ENCODE measurements around the gene FRMD6.

Gene FRMD6

DNA sequence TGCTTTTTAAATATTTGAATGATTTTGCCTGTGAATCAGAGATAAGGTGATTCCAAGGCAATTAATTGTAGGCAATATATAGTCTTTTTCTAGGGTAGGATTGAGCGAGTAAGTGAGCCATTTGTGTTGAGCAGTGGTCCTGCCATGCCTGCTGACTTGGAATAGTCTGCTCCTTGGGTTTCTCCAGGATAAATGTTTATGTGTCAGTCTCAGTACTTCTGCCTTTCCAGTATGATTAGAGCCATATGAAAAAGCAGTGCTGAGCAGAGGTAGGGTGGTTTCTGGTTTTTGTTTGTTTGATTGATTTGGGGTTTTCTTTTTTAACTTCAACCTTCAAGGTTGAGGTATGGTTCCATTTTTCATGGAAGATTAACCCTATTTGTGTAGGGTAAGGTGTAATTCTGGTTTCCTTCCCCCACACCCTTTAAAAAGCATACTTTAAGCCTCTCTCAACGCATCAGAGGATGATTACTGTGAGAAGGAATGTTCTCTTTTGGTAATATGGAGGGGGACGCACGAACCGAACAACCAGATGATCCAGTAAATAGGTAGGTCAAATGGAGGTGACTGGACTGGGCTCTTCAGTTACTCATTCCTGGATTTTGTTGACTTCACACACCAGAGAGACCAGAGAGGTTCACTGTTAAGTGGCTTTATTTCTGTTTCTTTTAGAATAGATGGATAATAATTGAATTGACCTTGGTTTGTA, 22.7 kb downstream of the FRMD6 start:
- no peak for DNase-seq

DNA sequence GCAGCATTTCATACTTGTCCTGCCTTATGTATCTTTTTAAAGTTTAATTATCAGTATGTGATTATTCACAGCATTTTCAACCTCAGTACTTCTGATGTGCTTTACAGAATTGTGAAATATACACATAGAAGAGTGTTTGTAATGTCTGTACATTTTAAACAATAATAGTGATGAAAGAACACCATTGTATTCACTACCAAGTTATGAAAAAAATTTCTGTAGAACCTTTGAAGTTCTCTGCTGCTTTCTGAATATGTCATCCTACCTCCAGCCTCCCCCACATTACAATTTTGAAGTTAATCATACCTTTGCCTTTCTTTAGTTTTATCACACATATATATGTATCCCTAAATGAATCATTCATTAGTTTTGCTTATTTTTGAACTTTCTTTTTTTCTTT, 24.8 kb downstream of the FRMD6 start:
- DNase-seq, result no peak

DNA sequence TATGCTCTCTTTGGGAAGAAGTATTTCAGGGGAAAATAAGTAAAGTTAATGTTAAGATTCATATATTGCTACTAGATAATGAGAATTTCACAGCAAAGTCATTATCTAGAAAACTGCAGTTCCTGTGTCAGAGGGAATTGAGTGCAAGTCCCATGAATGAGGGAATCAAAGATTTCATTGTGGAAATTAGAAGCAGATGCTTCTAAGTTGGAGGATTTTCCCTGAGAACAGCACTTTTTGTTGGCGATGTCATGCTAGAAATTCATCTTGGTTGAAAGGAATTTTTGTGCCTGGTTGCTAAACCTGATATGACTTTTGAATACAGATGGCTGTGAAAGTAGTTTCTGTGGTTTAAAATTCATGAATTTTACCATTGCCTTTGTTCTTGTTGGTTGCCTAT, 25.6 kb downstream of the FRMD6 start:
- no peak for DNase-seq

DNA sequence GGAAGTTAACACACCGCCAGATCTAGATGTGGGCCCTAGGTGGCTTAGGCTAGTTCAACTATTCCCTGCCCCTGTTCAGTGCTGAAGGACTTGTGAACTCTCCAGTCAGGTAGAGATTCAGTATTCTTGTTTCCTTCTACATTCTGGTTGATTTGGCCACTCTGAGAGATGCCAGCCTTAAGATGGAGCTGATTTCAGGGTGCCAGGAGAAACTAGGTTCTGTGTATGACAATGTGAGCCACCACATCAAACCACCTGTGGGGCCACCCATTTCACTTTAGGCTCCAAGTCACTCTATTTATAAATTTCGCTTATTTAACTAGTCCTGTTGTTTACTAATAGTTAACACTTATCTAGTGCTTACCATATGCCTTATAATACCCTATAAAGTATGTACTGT, 26.0 kb downstream of the FRMD6 start:
- no peak for DNase-seq

DNA sequence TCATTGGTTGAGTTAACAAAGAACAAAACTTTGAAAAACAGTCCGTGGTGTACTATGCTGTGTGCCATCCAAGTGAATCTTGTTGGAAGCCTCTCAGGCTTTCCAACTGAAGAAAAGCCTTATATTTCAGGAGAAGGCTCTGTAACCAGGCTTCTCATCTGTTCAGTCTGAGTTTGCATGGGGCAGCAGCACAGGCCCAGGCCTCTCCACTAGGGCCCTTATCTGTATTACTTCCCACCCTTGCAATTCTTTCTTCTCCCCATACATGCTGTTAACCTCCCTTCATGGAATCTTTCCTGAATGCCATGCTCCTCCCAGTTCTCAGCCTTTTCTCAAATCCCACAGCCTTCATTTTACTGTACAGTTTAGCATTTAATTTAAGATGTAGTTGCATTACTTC, 28.3 kb downstream of the FRMD6 start:
- no peak for DNase-seq

DNA sequence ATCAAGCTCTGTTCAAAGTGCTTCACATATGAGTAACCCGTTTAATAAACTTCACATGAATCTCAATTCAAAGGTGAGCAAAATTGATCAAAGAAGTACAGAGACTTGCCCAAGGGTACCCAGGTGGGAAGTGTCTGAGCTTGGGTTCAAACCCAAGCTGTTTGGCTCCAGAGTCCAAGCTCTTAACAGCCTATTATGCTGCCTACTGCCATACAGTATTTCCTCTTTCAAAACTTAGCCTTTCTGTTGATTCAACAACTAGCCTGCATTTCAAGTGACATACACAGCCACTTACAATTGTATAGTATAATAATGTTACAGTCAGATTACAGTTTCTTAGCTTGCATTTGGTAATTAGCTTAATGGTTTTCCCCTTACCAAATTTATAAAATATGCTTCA, 29.7 kb downstream of the FRMD6 start:
- DNase-seq, result no peak

DNA sequence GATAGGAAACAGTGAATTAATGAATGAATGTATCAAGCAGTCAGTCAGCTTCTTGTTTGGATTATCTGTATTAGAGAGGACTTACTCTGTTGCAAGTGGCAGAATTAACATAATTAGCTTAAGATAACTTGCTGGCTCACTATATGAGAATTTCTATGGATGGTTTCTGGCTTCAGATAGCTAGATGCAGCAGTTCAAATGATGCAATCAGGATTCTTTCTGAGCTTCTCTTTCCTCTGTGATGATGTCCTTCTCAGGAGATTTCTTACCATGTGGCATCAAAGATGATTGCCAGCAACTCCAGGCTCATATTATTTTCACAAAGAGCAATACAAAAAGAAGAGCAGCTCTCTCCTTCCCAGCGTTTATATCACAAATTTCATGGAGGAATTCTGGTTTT, 30.7 kb downstream of the FRMD6 start:
- no peak for DNase-seq

DNA sequence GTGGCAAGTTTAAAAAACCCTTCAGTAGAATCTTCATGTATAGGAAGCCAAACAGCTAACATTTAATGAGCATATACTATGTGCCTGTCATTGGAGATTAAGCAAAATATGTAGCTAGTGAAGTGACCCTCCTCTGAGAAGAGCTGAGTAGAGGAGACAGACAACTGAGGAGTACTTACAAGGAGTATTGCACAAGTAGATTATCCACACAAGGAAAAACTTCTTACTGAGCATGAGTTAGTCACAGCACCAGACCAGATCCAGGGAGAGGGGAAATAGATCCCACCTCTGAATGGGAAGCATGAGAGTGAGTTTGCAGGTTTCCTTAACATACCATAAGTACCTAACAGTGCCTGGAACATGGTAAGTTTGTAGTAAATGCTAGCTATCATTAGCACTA, 33.0 kb downstream of the FRMD6 start:
- DNase-seq, result no peak

DNA sequence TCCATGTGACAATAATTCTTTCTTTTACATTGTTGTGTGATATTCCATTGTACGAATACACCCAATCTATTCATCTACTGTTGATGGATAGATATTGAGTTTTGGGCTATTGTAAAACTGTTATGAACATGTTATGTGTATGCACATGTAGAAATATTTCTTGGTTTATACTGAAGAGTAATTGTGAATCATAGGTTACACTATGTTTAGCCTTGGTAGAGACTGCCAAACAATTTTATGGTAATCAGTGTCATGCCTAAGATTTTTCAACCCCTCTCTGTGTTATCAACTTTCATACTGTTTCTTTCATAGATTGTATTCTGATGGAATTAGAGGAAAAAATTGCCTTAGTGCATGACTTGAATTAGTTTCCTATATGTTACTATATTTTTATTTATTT, 39.5 kb downstream of the FRMD6 start:
- DNase-seq, result no peak

DNA sequence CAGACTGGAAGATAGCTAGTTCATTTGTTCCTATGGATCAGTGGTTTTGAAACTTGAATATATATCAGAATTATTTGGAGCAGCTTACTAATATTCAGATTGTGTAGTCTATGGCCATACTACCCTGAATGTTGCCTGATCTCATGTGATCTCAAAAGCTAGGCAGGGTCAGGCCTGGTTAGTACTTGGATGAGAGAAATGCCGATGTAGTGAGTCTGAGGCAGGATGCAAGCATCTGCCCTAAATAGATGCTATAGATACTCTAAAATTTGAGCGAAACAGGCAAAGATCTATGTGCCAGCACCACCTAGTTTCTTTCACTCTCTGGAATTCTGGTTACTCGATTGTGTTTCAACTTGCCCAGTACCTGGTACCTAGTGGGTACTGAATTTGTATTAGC, 40.9 kb downstream of the FRMD6 start:
- no peak for DNase-seq

DNA sequence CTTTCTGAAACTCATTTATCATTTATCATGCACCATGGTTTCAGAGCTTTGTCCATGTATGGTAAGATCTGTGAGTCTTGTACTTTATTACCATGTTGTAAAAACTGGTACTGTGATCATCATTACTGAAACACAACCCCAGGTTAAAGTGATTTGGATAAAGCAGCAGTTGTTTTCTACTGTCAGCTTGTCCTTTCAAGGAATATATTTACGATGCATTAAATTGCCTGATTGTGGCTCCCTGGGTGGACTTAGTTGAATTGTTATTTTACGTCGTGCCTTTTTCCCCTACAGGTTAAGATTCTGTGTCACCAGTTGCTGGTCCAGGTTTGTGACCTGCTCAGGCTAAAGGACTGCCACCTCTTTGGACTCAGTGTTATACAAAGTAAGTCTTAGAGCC, 46.1 kb downstream of the FRMD6 start:
- DNase-seq, result no peak

DNA sequence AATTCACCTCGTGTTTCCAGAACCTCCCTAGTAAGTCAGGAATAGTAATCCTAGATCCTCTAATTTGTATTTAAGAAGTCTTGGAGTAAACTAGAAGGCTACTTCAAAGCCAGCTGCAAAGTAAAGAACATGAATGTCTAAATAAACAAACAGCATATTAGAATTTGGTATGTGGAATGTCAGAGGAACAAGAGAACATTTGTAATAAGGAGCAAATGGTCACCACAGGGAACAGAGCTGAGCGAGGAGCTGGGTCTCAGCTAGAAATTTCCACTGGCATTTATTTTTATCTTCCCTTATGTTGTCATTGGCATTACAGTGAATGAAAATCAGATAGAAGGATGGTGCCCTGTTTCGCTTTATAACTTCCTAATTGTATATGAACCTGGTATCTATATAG, 50.2 kb downstream of the FRMD6 start:
- no peak for DNase-seq

DNA sequence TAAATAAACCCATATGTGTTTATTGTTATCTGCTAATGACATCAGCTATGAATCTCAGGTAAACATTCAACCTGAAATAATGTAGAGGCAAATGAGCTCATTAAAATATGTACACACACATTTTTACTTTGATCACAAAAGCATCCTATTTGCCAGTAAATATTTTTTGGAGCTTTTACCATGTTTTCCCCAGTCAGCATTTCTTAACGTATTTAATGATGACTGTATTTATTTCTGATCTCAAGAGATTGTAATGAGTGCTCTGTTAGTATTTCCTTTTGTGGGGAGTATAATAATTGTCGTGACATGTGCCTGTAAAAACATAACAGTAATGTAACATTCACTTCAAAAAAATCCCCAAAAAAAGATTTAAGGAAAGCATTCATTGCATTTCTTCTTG, 52.1 kb downstream of the FRMD6 start:
- DNase-seq, result no peak

DNA sequence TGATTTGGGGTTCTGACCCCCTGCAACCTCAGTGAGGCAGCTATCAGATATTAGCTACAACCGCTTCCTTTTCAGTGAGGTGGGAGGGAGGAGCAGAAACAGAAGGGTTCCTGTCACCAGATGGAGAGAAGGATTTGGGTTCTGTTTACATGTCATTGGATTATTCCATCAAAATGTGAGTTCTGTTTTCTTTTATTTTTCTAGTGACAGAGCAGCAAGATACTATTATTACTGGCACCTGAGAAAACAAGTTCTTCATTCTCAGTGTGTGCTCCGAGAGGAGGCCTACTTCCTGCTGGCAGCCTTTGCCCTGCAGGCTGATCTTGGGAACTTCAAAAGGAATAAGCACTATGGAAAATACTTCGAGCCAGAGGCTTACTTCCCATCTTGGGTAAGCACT, 52.8 kb downstream of the FRMD6 start:
- no peak for DNase-seq

DNA sequence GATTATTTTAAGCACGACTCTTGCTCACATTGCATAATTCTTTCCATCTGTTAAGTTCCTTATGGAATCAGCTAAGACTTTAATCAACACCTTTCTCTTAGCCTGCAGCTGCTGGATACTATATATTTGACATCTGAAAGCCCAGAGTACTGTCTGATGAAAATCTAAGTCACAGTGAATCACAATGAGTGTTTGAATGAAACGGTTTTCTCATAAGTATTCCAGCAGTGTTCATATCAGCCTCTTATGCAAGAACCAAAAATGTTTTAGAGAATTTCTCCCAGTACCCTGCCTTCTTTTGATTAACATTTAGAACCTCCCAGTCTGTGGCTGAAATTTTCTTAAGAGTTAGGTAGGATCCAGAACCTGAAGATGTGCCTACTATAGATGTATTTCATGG, 55.6 kb downstream of the FRMD6 start:
- no peak for DNase-seq

DNA sequence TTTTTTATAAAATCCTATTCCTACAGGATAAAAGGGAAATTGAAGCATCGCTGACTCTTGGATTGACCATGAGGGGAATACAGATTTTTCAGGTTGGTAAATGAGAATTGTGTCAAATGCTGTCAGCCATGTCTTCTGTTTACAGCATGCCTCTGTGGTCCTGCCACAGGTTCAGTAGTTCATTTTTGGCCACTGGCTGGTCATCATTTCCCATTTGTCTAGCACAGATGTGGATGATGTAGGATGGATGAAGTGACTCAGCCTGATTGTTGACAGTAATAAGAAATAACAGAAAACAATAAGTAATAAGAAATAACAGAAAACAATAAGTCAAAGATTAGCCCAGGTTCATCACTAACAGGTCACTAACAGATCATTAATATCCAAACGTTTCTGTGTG, 59.8 kb downstream of the FRMD6 start:
- no peak for DNase-seq

DNA sequence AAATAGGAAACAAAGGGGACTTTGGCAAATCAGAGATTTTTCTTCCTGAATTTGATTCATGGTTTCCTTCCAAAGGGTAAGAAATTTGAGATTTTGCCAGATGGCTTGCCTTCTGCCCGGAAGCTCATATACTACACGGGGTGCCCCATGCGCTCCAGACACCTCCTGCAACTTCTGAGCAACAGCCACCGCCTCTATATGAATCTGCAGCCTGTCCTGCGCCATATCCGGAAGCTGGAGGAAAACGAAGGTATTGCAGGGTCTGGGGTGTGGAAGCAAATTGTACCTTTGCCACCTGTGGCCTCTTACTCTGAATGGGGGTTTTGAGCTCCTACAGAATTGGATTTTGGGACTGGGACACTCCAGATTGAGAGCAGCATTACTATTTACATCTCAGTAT, 63.5 kb downstream of the FRMD6 start:
- DNase-seq, result no peak

DNA sequence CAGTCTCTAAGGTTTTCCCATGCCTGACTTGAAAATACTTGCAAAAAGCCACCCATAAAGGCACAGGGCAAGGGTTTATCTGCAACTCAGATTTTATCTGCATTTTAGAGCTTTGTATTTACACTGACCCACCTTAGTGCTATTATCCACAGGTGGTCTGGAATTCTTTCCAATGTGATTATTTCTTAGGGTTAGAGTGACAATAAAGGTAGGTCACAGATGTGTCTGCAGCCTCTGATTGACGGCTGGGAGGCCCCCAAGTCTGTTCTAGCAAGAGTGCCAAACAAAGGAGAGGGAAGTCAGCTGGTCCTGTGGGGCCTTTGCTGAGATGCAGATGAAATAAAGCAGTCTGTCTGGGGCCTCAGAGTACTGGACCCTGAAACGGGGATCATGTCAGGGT, 64.0 kb downstream of the FRMD6 start:
- DNase-seq, result no peak

DNA sequence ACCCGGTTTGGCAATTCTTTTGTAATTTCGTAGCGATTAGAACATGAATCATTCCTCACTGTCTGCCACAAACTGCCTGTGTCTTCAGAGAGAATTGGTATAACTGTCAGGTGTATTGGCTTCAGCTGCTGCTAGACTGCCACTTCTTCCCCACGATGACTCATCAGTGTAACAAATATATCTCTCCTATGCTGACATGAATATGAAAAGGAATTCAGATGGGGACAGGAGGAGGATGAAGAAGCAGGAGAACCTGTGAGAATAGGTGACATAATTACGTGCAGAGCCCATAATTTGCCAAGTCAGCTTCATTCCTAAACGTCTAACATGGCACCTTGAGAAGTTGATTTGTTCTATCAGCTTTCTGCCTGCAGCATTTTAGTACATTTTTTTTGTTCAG, 64.9 kb downstream of the FRMD6 start:
- no peak for DNase-seq

DNA sequence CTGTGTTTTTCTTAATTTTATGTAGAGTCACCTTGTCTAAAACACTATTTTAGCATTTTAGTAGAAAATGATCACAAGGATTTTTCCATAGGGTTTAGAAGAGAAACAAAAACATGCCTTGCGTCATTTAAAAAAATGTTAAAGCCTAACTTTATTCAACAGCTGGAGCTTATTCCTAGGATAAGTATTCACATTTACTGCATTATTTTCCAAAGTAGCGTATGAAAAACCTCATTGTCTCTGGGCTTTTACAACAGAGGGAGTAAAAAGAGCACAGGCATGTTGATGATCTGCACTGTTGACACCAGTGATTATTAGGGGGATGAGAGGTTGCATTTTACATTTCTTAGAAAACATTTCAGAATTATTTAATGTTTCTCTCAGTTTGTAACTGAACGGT, 66.1 kb downstream of the FRMD6 start:
- no peak for DNase-seq

DNA sequence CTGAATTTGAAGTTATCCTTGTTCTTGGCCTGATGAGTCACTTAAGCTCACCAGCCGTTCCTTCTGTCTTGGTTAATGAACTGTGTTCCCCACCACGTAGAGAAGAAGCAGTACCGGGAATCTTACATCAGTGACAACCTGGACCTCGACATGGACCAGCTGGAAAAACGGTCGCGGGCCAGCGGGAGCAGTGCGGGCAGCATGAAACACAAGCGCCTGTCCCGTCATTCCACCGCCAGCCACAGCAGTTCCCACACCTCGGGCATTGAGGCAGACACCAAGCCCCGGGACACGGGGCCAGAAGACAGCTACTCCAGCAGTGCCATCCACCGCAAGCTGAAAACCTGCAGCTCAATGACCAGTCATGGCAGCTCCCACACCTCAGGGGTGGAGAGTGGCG, 68.2 kb downstream of the FRMD6 start:
- no peak for DNase-seq

DNA sequence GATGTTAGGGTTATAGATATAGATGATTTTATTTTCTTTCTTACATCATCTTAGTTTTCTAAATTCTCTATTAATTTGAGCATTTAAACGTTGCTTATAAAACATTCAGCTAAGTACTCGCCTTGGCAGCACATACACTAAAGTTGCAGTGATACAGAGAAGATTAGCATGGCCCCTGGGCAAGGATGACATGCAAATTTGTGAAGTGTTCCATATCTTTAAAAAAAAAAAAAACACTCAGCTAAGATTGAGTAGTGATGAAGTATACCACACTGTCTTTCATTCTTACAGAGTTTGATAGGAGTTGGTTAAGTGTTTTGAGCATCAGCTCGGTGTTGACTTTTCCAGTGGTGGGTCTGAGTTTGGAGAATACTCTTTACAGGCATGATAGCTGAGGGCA, 72.3 kb downstream of the FRMD6 start:
- no peak for DNase-seq

DNA sequence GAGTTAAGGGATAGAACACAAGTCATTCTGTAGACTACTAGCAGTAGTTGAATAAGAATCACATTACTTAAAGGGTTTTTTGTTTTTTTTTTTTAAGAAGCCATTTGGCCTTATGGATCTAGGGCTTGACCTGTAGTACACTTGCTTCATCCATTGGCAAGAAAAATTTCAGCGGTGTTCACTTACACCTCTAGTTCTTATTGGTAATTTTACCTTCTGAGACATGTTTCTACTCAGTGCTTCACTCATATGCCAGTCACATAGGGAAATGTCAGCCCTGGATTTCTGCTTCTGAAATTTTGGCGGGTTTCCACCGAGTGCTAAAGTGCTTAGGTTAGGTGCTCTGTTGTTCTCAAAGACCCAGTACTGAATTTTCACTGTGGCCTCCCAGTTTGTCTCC, 72.9 kb downstream of the FRMD6 start:
- no peak for DNase-seq

DNA sequence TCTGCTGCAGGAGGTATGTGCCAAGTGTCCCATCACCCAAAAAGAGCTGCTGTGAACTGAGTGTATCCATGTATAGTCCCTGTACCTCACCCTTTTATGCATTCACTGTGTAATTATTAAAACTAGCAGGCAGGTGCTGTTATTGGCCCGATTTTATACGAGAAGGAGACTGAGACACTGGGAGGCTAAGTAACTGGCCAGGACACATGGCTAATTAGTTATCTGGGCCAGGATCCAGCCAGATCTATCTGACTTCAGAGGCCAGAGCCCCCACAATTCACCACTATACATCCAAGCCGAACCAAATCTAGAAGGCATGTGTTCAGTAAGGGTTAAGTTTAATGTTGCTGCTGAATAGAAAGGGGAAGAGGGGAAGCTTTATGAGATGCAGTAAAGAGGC, 73.4 kb downstream of the FRMD6 start:
- no peak for DNase-seq

DNA sequence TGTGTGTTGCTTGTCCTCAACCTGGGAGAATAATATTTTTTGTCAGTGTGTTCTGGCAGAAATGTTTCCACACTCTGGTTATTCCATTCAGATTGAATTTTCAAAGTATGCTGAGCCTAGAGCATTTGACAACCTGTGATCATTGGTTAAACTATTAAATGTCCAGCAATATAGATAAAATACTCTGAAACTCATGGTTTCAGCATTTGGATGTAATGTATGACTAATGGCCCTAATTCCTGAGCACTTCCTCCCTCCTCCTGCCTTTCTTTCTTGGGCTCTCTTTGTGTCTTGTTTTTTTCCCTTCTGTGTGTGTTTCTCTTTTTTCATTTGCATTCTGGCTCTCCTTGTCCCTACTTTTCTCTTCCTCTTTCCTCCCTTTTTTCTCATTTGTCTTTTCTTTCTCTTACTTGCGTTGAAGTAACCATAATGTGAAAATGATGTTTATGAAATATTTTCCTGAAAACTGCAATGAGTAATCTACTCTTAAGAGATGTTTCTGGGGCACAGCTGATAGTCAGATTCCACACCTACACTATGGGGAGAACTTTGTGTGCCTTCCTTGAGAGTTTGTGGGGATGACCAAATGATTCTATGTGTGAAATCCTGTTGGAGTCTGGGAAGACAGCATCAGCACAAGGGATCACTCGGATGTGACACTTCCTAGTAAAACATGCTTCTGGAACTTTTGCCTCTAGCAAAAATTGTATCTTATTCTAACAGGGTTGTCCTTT, 74.6 kb downstream of the FRMD6 start:
- DNase-seq, result no peak
